HCT116 (cell line): ENCODE data around the gene ITGA1. TPM values are rescaled to one million over a fixed set of nuclear protein-coding genes. Genes with fewer than 3 reads are reported as not detected.

ENCODE experiments used
- ATAC-seq: fragments of 200-7000 bp; cut with Tn5 transposase; 2 replicates; pipeline ENCODE4 v1.9.1; 2020; ENCODE audit warnings: mild to moderate bottlenecking, moderate library complexity
- BruUV-seq: library from RNA; stranded (reverse); fragments of 400-500 nt; replicated peaks from 2 replicates; lab custom pipeline; 2021; lab: Mats Ljungman, UMichigan
- CTCF ChIA-PET: fragments of 300-600 bp; sonication (Branson Sonifier 250); formaldehyde crosslinking; loops from one replicate; lab custom pipeline; 2021; ENCODE audit warnings: antibody characterized with exemption; lab: Charles Lee
- POLR2A ChIA-PET: fragments of 300-600, 350-600 bp; sonication (Branson Sonifier 250); formaldehyde crosslinking; loops from one replicate; lab custom pipeline; 2021; ENCODE audit warnings: antibody characterized with exemption; lab: Charles Lee
- RAD21 ChIA-PET, 2 experiments: fragments of 300-600 bp; sonication (Branson Sonifier 250); formaldehyde crosslinking; loops; one replicate each; lab custom pipeline; 2023; ENCODE audit warnings: low total read pairs in 2 of 2; ENCODE audit not compliant: uncharacterized antibody in 2 of 2, unreplicated experiment in 2 of 2, low non-redundant PET in 1 of 2; lab: Charles Lee
- DNase-seq: peaks from one replicate; pipeline ENCODE4 v3.0.0-alpha.2; 2010; ENCODE audit warnings: low read depth, low spot score
- H2AFZ ChIP-seq: fragments of 200-600 bp; shearing (Covaris generic), sonication (generic); 2 replicates; pipeline ENCODE4 v1.6.1; 2017; ENCODE audit warnings: low read depth, mixed run types, mixed read lengths, antibody characterized with exemption, low read length; ENCODE audit not compliant: poor library complexity, severe bottlenecking
- H3K27ac ChIP-seq: 2 replicates; pipeline ENCODE4 v1.5.1; 2012; ENCODE audit warnings: low read depth, low read length
- H3K27me3 ChIP-seq: fragments of 200-600 bp; sonication (generic); 2 replicates; pipeline ENCODE4 v1.6.1; 2016; ENCODE audit warnings: mixed run types, low read length, mixed read lengths; ENCODE audit not compliant: insufficient read depth
- H3K36me3 ChIP-seq, 2 experiments: fragments of 200-500 bp in 1 of 2; fragments of 200-600 bp in 1 of 2; sonication (Bioruptor generic) in 1 of 2; sonication (generic) in 1 of 2; 2 replicates each; pipeline versions ENCODE4 v1.5.1 to v1.6.1; 2014 to 2016; ENCODE audit warnings: low read length in 2 of 2, inconsistent platforms in 1 of 2, mixed read lengths in 1 of 2, mixed run types in 1 of 2; ENCODE audit not compliant: insufficient read depth in 2 of 2, control insufficient read depth in 1 of 2
- H3K4me1 ChIP-seq, 2 experiments: fragments of 200-600 bp in 1 of 2; sonication (generic) in 1 of 2; 2 replicates each; pipeline versions ENCODE4 v1.5.1 to v1.6.1; 2012 to 2017; ENCODE audit warnings: low read length in 2 of 2, inconsistent platforms in 1 of 2, mild to moderate bottlenecking in 1 of 2, mixed read lengths in 1 of 2, mixed run types in 1 of 2, moderate library complexity in 1 of 2; ENCODE audit not compliant: insufficient read depth in 2 of 2, control insufficient read depth in 1 of 2
- H3K4me2 ChIP-seq: fragments of 200-600 bp; sonication (generic); 2 replicates; pipeline ENCODE4 v1.6.1; 2017; ENCODE audit warnings: mixed run types, low read length, mixed read lengths
- H3K4me3 ChIP-seq, 2 experiments: fragments of 200-600 bp in 1 of 2; sonication (generic) in 1 of 2; replicated peaks in 1 of 2; 2 replicates each; pipeline ENCODE4 v1.5.1; 2011 to 2016; ENCODE audit warnings: low read length in 2 of 2, control low read depth in 1 of 2, low read depth in 1 of 2, mild to moderate bottlenecking in 1 of 2, mixed read lengths in 1 of 2, mixed run types in 1 of 2
- H3K79me2 ChIP-seq: fragments of 200-600 bp; sonication (generic); 2 replicates; pipeline ENCODE4 v1.6.1; 2017; ENCODE audit warnings: mild to moderate bottlenecking, mixed run types, low read length, moderate library complexity, mixed read lengths; ENCODE audit not compliant: insufficient read depth
- H3K9ac ChIP-seq: fragments of 200-600 bp; sonication (generic); 2 replicates; pipeline ENCODE4 v1.6.1; 2016; ENCODE audit warnings: low read length, mixed read lengths
- H3K9me2 ChIP-seq: fragments of 200-600 bp; sonication (generic), shearing (Covaris generic); 2 replicates; pipeline ENCODE4 v1.6.1; 2017; ENCODE audit warnings: mixed run types, mild to moderate bottlenecking, moderate library complexity; ENCODE audit not compliant: insufficient read depth
- H3K9me3 ChIP-seq, 2 experiments: fragments of 200-500 bp in 1 of 2; fragments of 200-600 bp in 1 of 2; sonication (Bioruptor generic) in 1 of 2; sonication (generic) in 1 of 2; 2 replicates each; pipeline ENCODE4 v1.6.1; 2014 to 2017; ENCODE audit warnings: low read length in 2 of 2, mixed read lengths in 2 of 2, inconsistent platforms in 1 of 2, low read depth in 1 of 2, mild to moderate bottlenecking in 1 of 2, mixed run types in 1 of 2, moderate library complexity in 1 of 2; ENCODE audit not compliant: control insufficient read depth in 1 of 2, insufficient read depth in 1 of 2
- H4K20me1 ChIP-seq: fragments of 200-600 bp; sonication (generic), shearing (Covaris generic); 2 replicates; pipeline ENCODE4 v1.6.1; 2017; ENCODE audit warnings: mixed run types, mild to moderate bottlenecking, moderate library complexity; ENCODE audit not compliant: insufficient read depth
- CEBPB ChIP-seq: IDR thresholded peaks from 2 replicates; pipeline ENCODE4 v1.6.1; 2012; ENCODE audit warnings: low read depth
- EGR1 ChIP-seq: IDR thresholded peaks from 2 replicates; pipeline ENCODE4 v1.6.1; 2012; ENCODE audit warnings: low read depth
- ELF1 ChIP-seq: IDR thresholded peaks from 2 replicates; pipeline ENCODE4 v1.6.1; 2012; ENCODE audit warnings: low read depth, borderline replicate concordance
- MAX ChIP-seq: IDR thresholded peaks from 2 replicates; pipeline ENCODE4 v1.6.1; 2012
- POLR2A ChIP-seq: IDR thresholded peaks from 2 replicates; pipeline ENCODE4 v1.7.0; 2011; ENCODE audit warnings: borderline replicate concordance; ENCODE audit not compliant: insufficient read depth, insufficient read length; ENCODE audit errors: extremely low read depth
- POLR2AphosphoS5 ChIP-seq: IDR thresholded peaks from 2 replicates; pipeline ENCODE4 v1.6.1; 2011; ENCODE audit warnings: mild to moderate bottlenecking, low read depth, low read length, moderate library complexity
- RAD21 ChIP-seq: IDR thresholded peaks from 2 replicates; pipeline ENCODE4 v1.6.1; 2012; ENCODE audit warnings: low read depth, mild to moderate bottlenecking
- SP1 ChIP-seq: IDR thresholded peaks from 2 replicates; pipeline ENCODE4 v1.6.1; 2012; ENCODE audit warnings: low read depth
- TCF7L2 ChIP-seq: IDR thresholded peaks from 2 replicates; pipeline ENCODE4 v1.7.0; 2011; ENCODE audit warnings: borderline replicate concordance, inconsistent platforms; ENCODE audit not compliant: insufficient read depth, insufficient read length; ENCODE audit errors: extremely low read depth
- YY1 ChIP-seq: IDR thresholded peaks from 2 replicates; pipeline ENCODE4 v1.6.1; 2011; ENCODE audit warnings: low read length, low read depth, moderate library complexity, mild to moderate bottlenecking; ENCODE audit not compliant: insufficient replicate concordance; ENCODE audit errors: extremely low read depth
- ZBTB33 ChIP-seq: IDR thresholded peaks from 2 replicates; pipeline ENCODE4 v1.6.1; 2011; ENCODE audit warnings: mild to moderate bottlenecking, low read length, moderate library complexity; ENCODE audit not compliant: insufficient replicate concordance; ENCODE audit errors: extremely low read depth
- ZFX ChIP-seq: fragments of 450-650 bp; IDR thresholded peaks from 2 replicates; pipeline ENCODE4 v1.6.1; 2017
- ZNF274 ChIP-seq: fragments of 200-500 bp; sonication (Bioruptor generic); IDR thresholded peaks from 2 replicates; pipeline ENCODE4 v1.6.1; 2014; ENCODE audit warnings: mild to moderate bottlenecking, low read depth, low read length, inconsistent platforms
- intact Hi-C: fragments of 100-400 bp; cut with micrococcal nuclease; formaldehyde crosslinking; loops from 2 replicates; pipeline ENCODE4 v1.10.0; 2022
- total RNA-seq: library from RNA; stranded (reverse); gene quantifications from one replicate; pipeline ENCODE4 v1.2.1, GENCODE V29; 2021; ENCODE audit not compliant: unreplicated experiment
- TF ChIP-seq, protein P1 (sequence below): IDR thresholded peaks from 2 replicates; pipeline ENCODE4 v1.6.1; 2012; ENCODE audit warnings: low read depth

Gene ITGA1
- total RNA-seq, 1 experiment from 2014 or later, result 1.8 TPM

DNA sequence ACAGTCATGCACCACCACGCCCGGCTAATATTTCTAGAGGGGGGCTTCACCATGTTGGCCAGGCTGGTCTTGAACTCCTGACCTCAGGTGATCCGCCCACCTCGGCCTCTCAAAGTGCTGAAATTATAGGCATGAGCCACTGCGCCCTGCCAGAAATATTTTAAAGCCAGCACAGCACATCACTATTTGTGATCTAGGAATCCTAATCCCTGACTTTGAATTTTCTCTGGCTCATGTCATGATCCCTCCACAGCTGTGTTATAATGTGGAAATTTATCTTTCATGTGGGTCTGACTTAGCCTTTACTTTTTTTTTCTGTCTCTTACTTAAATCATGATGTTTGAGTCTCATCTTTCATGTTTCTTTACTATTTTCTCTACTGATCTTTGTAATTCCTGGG is 18.7 kb upstream of the ITGA1 start:
- no peaks in the 10 kb centered on the region for H3K79me2 ChIP-seq
- TF ChIP-seq CEBPB (no peak), POLR2AphosphoS5 (no peak), SP1 (no peak), RAD21 (no peak), POLR2A (no peak), ZFX (no peak)
- H3K9me2 ChIP-seq, result no peaks in the 10 kb centered on the region
- H3K4me3 ChIP-seq, result no peak overlapping the region
- H3K9ac ChIP-seq, result no peak overlapping the region
- H3K36me3 ChIP-seq, result no peaks in the 10 kb centered on the region
- H3K4me2 ChIP-seq, result no peak overlapping the region
- intact Hi-C loops, result no loop called here
- RAD21 ChIA-PET, result no interaction called here
- POLR2A ChIA-PET, result no interaction called here
- H3K27me3 ChIP-seq, result no peaks in the 10 kb centered on the region
- H2AFZ ChIP-seq, result no peak overlapping the region
- H3K9me3 ChIP-seq, result no peaks in the 10 kb centered on the region
- H4K20me1 ChIP-seq, result no peaks in the 10 kb centered on the region
- no peak for ATAC-seq
- no peak for DNase-seq
- no peaks in the 10 kb centered on the region for H3K4me1 ChIP-seq
- no TSS peak for BruUV-seq
- H3K27ac ChIP-seq, result no peak overlapping the region
- CTCF ChIA-PET, result no interaction called here

DNA sequence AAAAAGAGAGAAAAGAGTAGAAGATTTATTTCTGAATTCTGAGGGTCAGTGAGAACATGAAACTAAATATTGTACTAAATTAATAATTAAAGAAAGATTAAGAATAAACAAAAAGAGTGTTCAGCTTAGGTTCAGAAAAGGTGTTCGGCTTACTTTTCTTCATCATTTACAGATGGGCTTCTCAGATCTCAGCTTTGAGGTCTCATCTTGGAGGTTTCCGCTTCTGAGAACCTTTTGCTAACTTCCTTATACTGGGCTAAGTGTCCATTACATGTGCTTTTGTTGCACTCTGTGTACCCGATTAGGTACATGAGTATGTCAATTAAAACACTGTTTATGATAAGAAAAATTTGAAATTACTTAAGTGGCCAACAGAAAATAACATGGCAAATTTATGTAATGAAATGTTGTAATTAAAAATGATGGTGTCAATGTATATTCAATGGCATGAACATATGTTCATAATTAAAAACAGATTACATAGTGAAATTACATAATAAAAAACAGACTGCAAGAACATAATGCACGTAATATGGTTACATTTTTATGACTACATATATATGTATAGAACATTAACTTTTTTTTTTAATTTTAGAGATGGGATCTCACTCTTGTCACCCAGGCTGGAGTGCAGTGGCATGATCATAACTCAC is 17.3 kb upstream of the ITGA1 start:
- H3K27ac ChIP-seq, result no peak overlapping the region
- no peak for ATAC-seq
- no peaks in the 10 kb centered on the region for H3K4me1 ChIP-seq
- intact Hi-C loops, result no loop called here
- H3K79me2 ChIP-seq, result no peaks in the 10 kb centered on the region
- no peaks in the 10 kb centered on the region for H3K36me3 ChIP-seq
- ChIA-PET CTCF (no interaction called here), POLR2A (no interaction called here), RAD21 (no interaction called here)
- no TSS peak for BruUV-seq
- DNase-seq, result no peak
- H3K4me2 ChIP-seq, result no peak overlapping the region
- TF ChIP-seq EGR1 (no peak), YY1 (no peak), ELF1 (no peak), MAX (no peak), TCF7L2 (no peak), ZBTB33 (no peak), ZNF274 (no peak)
- TF ChIP-seq, protein P1, sequence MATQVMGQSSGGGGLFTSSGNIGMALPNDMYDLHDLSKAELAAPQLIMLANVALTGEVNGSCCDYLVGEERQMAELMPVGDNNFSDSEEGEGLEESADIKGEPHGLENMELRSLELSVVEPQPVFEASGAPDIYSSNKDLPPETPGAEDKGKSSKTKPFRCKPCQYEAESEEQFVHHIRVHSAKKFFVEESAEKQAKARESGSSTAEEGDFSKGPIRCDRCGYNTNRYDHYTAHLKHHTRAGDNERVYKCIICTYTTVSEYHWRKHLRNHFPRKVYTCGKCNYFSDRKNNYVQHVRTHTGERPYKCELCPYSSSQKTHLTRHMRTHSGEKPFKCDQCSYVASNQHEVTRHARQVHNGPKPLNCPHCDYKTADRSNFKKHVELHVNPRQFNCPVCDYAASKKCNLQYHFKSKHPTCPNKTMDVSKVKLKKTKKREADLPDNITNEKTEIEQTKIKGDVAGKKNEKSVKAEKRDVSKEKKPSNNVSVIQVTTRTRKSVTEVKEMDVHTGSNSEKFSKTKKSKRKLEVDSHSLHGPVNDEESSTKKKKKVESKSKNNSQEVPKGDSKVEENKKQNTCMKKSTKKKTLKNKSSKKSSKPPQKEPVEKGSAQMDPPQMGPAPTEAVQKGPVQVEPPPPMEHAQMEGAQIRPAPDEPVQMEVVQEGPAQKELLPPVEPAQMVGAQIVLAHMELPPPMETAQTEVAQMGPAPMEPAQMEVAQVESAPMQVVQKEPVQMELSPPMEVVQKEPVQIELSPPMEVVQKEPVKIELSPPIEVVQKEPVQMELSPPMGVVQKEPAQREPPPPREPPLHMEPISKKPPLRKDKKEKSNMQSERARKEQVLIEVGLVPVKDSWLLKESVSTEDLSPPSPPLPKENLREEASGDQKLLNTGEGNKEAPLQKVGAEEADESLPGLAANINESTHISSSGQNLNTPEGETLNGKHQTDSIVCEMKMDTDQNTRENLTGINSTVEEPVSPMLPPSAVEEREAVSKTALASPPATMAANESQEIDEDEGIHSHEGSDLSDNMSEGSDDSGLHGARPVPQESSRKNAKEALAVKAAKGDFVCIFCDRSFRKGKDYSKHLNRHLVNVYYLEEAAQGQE, result no peak
- H3K9me3 ChIP-seq, result no peaks in the 10 kb centered on the region
- H3K27me3 ChIP-seq, result no peaks in the 10 kb centered on the region
- no peaks in the 10 kb centered on the region for H4K20me1 ChIP-seq
- no peak overlapping the region for H3K4me3 ChIP-seq
- no peaks in the 10 kb centered on the region for H3K9me2 ChIP-seq
- H2AFZ ChIP-seq, result no peak overlapping the region
- H3K9ac ChIP-seq, result no peak overlapping the region
